Natural killer cell treated with Interleukin-12 subunit alpha and Interleukin-12 subunit beta and Interleukin-15 and Interleukin-18, amount 100 ng/mL, for 72 hours (primary cell): Measurements from ENCODE around the gene COMMD9. TPM values are rescaled to one million over a fixed set of nuclear protein-coding genes. Genes with fewer than 3 reads are reported as not detected.

Source experiments
- ATAC-seq, 2 donors: fragments of 150-1000 bp; cut with Tn5 transposase in 1 of 2; sonication (Bioruptor Pico), chemical (Tn5 transposase) in 1 of 2; 2 replicates each; pipeline ENCODE4 v1.10.0; 2021
- DNase-seq: peaks from one replicate; pipeline ENCODE4 v3.0.0; 2022; ENCODE audit warnings: low spot score
- H3K27ac Mint-ChIP-seq, 2 donors: 1 replicate in 1 of 2; 2 replicates in 1 of 2; pipeline ENCODE4 v1.8.0; 2022; ENCODE audit warnings: mixed read lengths in 2 of 2, mild to moderate bottlenecking in 1 of 2, moderate library complexity in 1 of 2
- H3K27me3 Mint-ChIP-seq, 2 donors: 1 replicate in 1 of 2; 2 replicates in 1 of 2; pipeline ENCODE4 v1.8.0; 2022; ENCODE audit warnings: mixed read lengths in 2 of 2
- H3K36me3 Mint-ChIP-seq: one replicate; pipeline ENCODE4 v1.8.0; 2022; ENCODE audit warnings: mixed read lengths
- H3K4me1 Mint-ChIP-seq, 2 donors: 1 replicate in 1 of 2; 2 replicates in 1 of 2; pipeline ENCODE4 v1.8.0; 2022; ENCODE audit warnings: low read depth in 2 of 2, mixed read lengths in 2 of 2, mild to moderate bottlenecking in 1 of 2
- H3K4me3 Mint-ChIP-seq: one replicate; pipeline ENCODE4 v1.8.0; 2022; ENCODE audit warnings: mixed read lengths
- H3K9me3 Mint-ChIP-seq: 2 replicates; pipeline ENCODE4 v1.8.0; 2022; ENCODE audit warnings: mixed read lengths
- total RNA-seq, 2 donors: library from RNA; stranded (reverse); gene quantifications; one replicate each; pipeline ENCODE4 v1.2.3, GENCODE V29; 2022

COMMD9 gene
- total RNA-seq, 2 donors from 2014 or later = 49.1 to 54.8 TPM

DNA sequence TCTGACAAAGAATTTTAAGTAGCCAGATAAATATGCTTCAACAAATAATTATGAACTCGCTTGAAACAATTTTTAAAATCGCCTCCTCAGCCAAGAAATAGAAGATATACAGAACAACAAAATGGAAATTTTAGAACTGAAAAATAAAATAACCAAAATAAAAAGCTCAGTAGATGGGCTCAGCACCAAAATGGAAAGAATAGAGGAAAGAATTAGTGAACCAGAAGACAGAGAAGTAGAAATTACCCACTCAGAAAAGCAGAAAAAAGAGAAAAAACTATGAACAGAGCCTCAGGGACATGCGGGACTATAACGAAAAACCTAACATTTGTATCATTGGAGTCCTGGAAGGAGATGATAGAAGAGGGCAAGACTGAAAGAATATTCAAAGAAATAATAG is 7.4 kb downstream of the COMMD9 start:
- no peaks in the 10 kb centered on the region for H3K36me3 Mint-ChIP-seq
- H3K4me3 Mint-ChIP-seq = no peak overlapping the region
- H3K27ac Mint-ChIP-seq = no peak overlapping the region
- H3K9me3 Mint-ChIP-seq = no peaks in the 10 kb centered on the region
- H3K27me3 Mint-ChIP-seq = no peaks in the 10 kb centered on the region
- H3K4me1 Mint-ChIP-seq = peaks cover 4 to 10% of the 10 kb centered on the region in 2 donors
- ATAC-seq = no peak
- DNase-seq = no peak

DNA sequence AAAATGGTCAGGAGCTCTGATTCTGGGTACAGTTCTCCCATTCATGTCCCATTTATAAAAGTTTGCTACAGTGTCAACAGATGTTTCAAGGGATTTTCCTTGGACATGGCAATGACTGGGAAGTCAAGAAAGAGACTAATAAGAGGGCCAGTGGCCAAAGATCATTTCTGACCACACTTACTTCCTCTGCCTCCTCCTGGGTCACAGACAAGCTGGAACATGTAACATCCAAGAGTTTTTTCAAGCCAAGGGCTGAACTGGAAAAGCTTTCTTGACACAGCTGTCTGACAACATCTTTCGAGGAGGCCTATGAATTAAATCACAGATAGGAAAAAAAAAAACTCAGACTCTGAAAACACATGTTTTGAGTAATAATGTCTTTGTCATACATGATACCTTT is 8.7 kb downstream of the COMMD9 start:
- peaks cover 4 to 7% of the 10 kb centered on the region in 2 donors for H3K4me1 Mint-ChIP-seq
- ATAC-seq (no peak), DNase-seq (no peak)
- no peaks in the 10 kb centered on the region for H3K27me3 Mint-ChIP-seq
- no peaks in the 10 kb centered on the region for H3K9me3 Mint-ChIP-seq
- no peaks in the 10 kb centered on the region for H3K36me3 Mint-ChIP-seq
- no peak overlapping the region for H3K4me3 Mint-ChIP-seq
- no peak overlapping the region for H3K27ac Mint-ChIP-seq

DNA sequence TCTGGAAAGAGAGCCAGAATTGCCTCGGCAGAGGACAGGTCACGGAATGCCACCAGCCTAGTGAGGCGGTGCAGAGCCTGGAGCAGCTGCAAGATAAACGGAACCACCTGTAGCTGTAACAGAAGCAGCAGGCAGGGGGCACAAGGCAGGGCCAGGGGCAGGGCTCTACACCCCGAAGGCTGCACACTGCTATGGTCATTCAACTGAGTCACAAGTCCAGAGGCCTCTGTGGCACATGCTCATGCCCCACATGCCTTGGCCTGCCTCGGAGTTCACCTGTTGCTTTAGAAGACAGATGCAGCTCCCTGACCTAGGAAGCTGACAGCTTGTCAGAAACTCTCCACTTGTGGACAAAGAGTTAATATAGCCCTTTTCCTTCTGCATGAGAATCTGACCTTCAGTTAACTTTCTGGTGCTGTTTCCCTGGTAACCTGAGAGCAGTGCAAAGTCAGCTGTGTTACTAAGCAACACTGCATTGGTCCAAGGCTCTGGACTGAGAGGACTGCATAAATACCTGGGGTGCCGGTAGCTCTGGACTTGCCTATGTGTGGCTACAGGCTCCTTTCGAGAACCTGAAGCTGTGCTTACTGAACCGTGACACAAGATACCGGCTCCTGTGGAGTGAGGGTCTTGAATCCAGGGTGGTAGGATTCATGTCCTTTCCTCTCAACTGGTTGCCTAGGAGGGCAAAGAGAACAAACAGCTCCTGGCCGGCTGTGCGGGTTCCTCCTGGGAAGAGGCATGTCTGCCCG is 10.5 kb downstream of the COMMD9 start:
- DNase-seq (no peak), ATAC-seq (no peak)
- H3K36me3 Mint-ChIP-seq = peaks cover 5% of the 10 kb centered on the region
- H3K27ac Mint-ChIP-seq = no peak overlapping the region
- no peaks in the 10 kb centered on the region for H3K9me3 Mint-ChIP-seq
- H3K4me1 Mint-ChIP-seq = peaks cover 0 to 7% of the 10 kb centered on the region in 2 donors
- no peak overlapping the region for H3K4me3 Mint-ChIP-seq
- H3K27me3 Mint-ChIP-seq = no peaks in the 10 kb centered on the region

DNA sequence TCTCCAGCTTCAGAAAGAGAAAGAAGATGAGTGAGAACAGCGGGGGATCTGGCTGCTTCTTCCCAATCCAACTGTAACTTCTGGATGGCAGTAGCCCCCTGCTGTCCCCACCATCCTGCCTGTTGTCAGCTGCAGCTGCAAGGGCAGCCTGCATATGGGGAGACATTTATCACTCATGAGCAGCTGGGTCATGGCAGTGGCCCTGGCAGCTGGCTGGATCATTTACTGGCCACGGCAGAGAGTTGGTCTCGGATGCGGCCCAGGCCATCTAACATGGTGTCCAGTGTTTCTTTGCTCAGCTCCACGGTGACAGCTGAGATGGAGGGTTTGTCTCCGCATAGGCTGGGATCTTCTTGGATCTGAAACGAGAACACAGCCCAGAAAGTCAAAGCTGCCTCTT is 14.8 kb downstream of the COMMD9 start:
- Mint-ChIP-seq H3K27me3 (no peaks in the 10 kb centered on the region), H3K36me3 (peaks cover 22% of the 10 kb centered on the region), H3K4me3 (no peak overlapping the region), H3K9me3 (no peaks in the 10 kb centered on the region), H3K4me1 (no peaks in the 10 kb centered on the region), H3K27ac (no peak overlapping the region)
- ATAC-seq (no peak), DNase-seq (no peak)

DNA sequence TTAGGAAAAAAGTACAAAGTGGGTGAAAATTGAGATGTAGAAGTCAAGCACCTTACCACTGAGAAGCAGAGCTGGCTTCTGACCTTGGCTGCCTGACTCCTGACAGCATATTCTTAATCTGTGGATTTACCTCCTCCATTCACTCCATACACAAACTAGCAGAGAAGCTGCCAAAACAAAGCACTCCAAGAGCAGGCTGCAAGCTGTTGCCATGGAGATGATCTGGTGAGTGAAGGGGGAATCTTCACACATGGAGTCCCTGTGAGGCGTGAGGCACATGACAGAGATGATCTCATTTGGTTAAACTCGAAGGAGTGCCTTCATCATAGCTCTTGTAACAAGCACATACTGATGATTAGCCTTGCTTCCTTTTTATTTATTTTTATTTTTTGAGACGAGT is 16.1 kb downstream of the COMMD9 start:
- H3K36me3 Mint-ChIP-seq = peaks cover 22% of the 10 kb centered on the region
- ATAC-seq (no peak), DNase-seq (no peak)
- H3K4me1 Mint-ChIP-seq = no peaks in the 10 kb centered on the region
- H3K4me3 Mint-ChIP-seq = no peak overlapping the region
- no peak overlapping the region for H3K27ac Mint-ChIP-seq
- H3K9me3 Mint-ChIP-seq = no peaks in the 10 kb centered on the region
- no peaks in the 10 kb centered on the region for H3K27me3 Mint-ChIP-seq

DNA sequence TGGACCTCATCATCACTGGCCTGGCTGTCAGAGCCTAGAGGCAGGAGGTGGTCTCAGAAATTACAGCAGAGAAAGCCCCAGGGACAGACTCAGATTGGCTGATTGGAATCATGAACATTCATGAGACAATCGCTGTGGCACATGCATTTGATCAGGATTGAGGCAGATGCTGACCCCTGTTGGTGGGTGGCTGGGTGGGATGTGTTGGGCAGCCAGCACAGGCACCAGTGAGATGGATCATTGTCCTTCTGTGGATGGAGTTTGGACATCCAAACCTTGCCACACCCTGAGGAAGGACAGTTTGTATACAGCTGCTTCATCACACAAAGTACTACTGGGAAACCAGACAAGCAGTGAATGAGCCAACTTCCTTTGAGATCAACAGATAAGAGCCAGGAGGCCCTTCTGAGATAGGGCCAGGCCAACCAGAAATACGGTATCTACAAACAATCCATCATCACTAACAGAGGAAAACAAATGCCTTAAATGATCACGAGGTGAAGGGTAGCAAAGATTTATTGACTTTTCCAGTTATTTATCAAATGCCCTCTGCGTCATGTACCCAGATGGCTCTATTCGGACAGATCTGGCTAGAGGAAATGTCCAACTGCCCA is 17.3 kb downstream of the COMMD9 start:
- DNase-seq = no peak
- Mint-ChIP-seq H3K36me3 (peaks cover 22% of the 10 kb centered on the region), H3K27ac (no peak overlapping the region), H3K27me3 (no peaks in the 10 kb centered on the region), H3K4me3 (no peak overlapping the region), H3K9me3 (no peaks in the 10 kb centered on the region), H3K4me1 (no peaks in the 10 kb centered on the region)
- no peak for ATAC-seq

DNA sequence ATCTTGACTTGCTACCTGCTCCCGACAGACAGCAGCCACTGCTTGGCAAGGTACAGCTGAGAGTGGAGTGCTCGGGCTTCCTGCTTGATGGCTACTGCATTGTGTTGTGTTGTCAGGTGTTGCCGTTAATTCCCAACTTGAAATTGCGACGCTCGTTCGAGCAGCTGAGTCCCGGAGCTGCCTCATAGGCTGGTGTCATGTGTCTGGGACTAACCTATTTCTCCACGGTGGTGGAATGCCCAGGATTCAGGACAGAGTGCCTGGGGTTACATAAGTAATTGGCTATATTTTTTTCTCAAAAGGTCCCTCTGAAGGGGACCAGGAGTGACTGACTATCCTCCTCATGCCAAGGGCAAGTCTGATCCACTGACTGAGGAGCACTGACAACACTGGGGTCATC is 18.5 kb downstream of the COMMD9 start:
- no peak overlapping the region for H3K27ac Mint-ChIP-seq
- DNase-seq = no peak
- ATAC-seq = no peak
- H3K9me3 Mint-ChIP-seq = no peaks in the 10 kb centered on the region
- no peaks in the 10 kb centered on the region for H3K27me3 Mint-ChIP-seq
- peaks cover 22% of the 10 kb centered on the region for H3K36me3 Mint-ChIP-seq
- H3K4me1 Mint-ChIP-seq = no peaks in the 10 kb centered on the region
- H3K4me3 Mint-ChIP-seq = no peak overlapping the region

DNA sequence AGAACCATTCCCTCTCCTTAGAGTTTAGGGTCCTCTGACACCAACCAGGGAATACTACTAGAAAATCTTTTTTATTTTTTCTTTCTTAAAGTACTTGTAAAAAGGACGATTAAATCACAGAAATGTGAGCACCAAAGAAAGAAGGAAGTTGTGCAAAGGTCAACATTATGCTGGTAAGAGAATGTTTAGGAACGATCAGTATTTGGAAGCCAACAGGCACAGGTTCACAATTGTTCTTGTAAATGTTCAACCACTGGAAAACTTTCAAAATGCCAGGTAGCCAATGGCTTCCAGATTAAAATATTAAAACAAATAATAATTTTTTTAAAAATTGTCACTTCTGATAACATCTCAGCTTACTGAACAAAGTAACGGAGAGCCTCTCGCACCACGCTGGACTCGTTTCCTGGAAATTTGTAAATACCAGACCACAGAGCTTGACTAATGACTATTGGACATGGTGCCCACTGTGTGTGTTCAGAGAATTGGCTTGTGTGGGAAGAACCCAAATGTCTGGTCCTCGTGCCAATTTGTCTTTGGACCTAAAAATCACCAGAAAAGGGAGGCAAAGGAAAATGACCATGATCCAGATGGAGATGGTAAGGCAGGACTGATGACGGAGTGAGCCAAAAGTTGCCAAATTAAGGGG is 20.8 kb downstream of the COMMD9 start:
- DNase-seq (no peak), ATAC-seq (no peak)
- H3K4me3 Mint-ChIP-seq = no peak overlapping the region
- H3K27ac Mint-ChIP-seq = no peak overlapping the region
- peaks cover 15% of the 10 kb centered on the region for H3K36me3 Mint-ChIP-seq
- H3K9me3 Mint-ChIP-seq = no peaks in the 10 kb centered on the region
- no peaks in the 10 kb centered on the region for H3K4me1 Mint-ChIP-seq
- H3K27me3 Mint-ChIP-seq = peaks cover 3 to 7% of the 10 kb centered on the region in 2 donors

DNA sequence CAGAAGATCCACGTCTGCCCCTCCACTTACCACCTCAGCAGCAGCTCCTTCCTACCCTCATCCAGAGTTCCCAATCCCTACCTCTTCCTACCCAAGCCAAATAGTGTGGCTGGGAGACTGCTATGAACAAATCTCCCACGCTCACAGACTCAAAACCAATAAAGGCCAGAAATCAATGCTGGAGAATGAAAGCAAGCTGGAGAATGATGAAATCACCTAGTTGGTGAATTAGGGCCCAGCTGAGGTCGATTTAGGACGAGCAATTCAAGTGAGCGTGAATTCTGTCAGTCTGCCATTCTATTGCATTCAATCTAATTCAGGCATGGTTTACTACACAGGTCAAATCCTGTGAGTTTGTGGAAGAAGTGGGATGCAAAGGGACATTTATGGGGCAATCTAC is 22.5 kb downstream of the COMMD9 start:
- no peak overlapping the region for H3K4me3 Mint-ChIP-seq
- DNase-seq (no peak), ATAC-seq (no peak)
- no peaks in the 10 kb centered on the region for H3K9me3 Mint-ChIP-seq
- peaks cover 6% of the 10 kb centered on the region for H3K36me3 Mint-ChIP-seq
- H3K4me1 Mint-ChIP-seq = no peaks in the 10 kb centered on the region
- H3K27me3 Mint-ChIP-seq = peaks cover 9 to 15% of the 10 kb centered on the region in 2 donors
- no peak overlapping the region for H3K27ac Mint-ChIP-seq

DNA sequence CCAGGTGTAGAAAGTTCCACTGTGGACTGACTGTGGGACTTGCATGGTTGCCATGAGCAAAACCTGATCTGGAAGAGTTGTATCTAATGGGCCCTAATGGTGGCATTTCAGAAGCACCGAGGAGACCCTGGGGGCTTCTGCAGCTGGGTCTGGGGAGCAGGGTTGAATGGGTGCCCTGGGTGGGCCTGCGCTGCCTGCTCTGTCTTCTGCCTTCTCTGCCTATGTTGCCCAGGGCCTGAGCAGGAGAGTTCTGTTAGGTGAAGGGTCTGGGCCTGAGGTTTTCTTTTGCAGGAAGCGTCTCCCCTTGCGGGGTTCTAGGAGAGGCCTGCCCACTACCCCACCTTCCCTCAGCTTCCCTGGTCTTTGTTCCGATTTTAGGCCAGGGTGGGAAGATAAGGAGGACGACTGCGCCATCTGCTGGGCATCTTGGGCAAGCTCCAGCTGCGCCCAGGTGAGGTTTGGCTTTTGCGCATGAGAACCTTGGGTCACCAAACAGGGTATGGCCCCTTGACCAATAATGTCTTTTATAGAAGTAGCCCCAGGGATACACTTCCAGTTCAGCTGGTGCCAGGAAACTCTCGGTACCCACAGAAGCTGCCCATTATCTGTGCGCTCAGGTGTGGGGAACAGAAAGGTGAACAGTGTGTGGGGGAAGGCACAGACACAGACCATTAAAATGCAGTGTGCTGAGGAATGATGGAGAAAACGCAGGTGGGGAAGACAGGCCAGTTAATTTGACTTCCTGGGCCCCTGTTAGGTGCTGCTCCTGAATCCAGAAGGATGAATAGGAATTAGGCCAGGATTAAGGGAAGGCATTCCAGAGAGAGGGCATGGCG is 23.2 kb downstream of the COMMD9 start:
- Mint-ChIP-seq H3K27me3 (peaks cover 14 to 23% of the 10 kb centered on the region in 2 donors), H3K27ac (no peak overlapping the region), H3K36me3 (peaks cover 6% of the 10 kb centered on the region), H3K4me3 (no peak overlapping the region), H3K9me3 (no peaks in the 10 kb centered on the region), H3K4me1 (no peaks in the 10 kb centered on the region)
- DNase-seq (no peak), ATAC-seq (peak; percentile 44 to 67)

DNA sequence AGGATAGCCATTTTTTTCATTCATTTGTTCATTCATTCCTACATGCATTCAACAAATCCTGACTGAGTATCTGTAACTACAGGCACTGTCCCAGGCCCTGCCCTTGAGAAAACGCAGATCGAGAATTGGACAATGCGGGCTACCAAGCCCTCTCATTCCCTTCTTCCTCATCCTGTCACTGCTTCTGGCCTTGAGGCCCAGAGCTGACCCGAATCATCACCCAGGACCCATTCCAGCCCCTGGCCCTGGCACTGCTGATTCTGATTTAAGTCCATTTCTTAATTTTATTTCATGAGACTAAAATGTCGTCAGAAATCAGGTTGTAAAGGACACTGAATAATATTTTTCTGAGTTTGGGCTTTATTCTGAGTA is 24.3 kb downstream of the COMMD9 start:
- H3K27ac Mint-ChIP-seq = no peak overlapping the region
- no peak overlapping the region for H3K4me3 Mint-ChIP-seq
- no peaks in the 10 kb centered on the region for H3K4me1 Mint-ChIP-seq
- H3K36me3 Mint-ChIP-seq = no peaks in the 10 kb centered on the region
- no peaks in the 10 kb centered on the region for H3K9me3 Mint-ChIP-seq
- ATAC-seq (no peak), DNase-seq (no peak)
- peaks cover 18 to 33% of the 10 kb centered on the region in 2 donors for H3K27me3 Mint-ChIP-seq

DNA sequence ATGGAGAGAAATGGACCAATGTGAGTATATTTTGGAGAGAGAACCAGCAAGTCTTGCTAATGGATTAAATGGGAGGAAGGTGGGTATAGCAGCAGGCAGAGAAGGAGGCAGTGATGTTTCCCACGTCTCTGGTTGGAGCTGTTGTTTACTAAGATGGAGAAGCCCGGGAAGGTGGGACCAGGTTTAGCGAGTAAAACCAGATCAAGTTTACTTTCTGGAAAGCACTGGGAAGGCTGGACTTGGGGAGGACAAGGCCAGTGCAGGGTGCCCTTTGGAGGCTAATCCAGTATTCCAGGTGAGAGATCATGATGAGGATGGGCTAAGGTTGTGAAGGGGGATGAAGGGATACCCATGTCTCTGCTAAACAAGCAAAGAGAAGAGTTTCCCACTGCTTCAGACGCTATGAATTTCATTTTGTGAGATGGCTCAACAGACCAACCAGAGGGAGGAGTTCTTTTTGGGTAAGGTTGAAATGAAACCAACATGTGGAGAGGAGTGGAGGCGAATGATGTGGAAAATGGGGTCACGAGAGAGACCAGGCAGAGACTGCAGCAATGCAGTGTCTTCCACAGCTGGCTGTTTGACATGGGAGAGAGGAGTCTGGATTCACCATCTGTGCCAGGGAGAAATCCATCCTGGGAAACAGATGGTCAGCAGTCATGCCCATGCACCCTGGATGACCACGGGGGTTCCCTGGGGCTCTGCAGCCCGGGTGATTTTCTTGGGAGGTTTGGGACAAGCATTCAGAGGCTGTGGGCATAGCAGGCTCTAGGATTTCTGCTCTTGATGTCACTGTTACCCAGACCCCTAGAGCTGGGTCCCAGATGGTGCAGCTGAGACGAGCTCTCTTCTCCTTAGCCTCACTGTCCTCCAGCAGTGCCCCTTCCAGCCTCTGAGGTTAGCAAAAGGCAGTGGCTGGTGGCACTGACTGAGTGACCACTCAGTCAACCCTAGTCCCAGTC is 24.9 kb downstream of the COMMD9 start:
- H3K4me1 Mint-ChIP-seq = no peaks in the 10 kb centered on the region
- DNase-seq (no peak), ATAC-seq (no peak)
- no peaks in the 10 kb centered on the region for H3K9me3 Mint-ChIP-seq
- no peak overlapping the region for H3K4me3 Mint-ChIP-seq
- no peak overlapping the region for H3K27ac Mint-ChIP-seq
- H3K36me3 Mint-ChIP-seq = no peaks in the 10 kb centered on the region
- H3K27me3 Mint-ChIP-seq = peaks cover 20 to 36% of the 10 kb centered on the region in 2 donors

DNA sequence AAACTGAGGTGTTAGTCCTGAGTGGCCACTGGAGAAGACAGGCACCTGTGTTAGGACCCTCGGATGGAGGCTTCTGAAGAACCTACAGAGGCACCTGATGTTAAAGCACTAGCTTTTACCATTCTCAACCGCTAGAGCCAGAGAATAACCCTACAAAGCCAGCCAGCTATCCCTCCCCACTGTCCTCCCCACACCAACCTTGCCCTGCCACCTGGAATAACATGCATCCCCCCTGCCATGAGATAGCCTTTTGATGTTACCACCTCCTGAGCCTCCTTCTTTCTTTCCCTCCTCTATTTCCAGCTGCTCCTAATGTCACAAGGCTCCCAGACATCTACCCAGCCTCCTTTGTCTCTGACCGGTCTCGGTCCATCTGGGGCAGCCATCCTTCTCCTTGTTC is 28.1 kb downstream of the COMMD9 start:
- Mint-ChIP-seq H3K9me3 (no peaks in the 10 kb centered on the region), H3K4me3 (no peak overlapping the region), H3K4me1 (peaks cover 0 to 3% of the 10 kb centered on the region in 2 donors), H3K27me3 (peaks cover 36 to 55% of the 10 kb centered on the region in 2 donors), H3K27ac (no peak overlapping the region), H3K36me3 (no peaks in the 10 kb centered on the region)
- no peak for DNase-seq
- no peak for ATAC-seq
